ENCODE data around the gene CRNN.

GRCh38 chr1:152394151-152394550 lies 19.9 kb downstream of the CRNN start:
- TF ChIP-seq POLR2AphosphoS5 (IDR thresholded peaks at IDR 0.05; ENCODE audit: low read depth, low read length) (no peak), POLR2A (IDR thresholded peaks at IDR 0.05; ENCODE audit: low read depth, low read length) (no peak)
